PC-3 (cell line): Measurements from ENCODE around the gene EMP2.

Experiments
- EZH2 ChIP-seq: fragments of 300-600 bp; sonication (generic); IDR thresholded peaks from one replicate; pipeline ENCODE4 v1.6.1; 2017; ENCODE audit warnings: antibody characterized with exemption, mild to moderate bottlenecking, low read length; ENCODE audit not compliant: unreplicated experiment
- EZH2phosphoT487 ChIP-seq: fragments of 300-600 bp; sonication (generic); IDR thresholded peaks from 2 replicates; pipeline ENCODE4 v1.6.1; 2018; ENCODE audit warnings: mild to moderate bottlenecking, antibody characterized with exemption, low read length, borderline replicate concordance
- TF ChIP-seq, protein P1 (sequence below): fragments of 300-600 bp; sonication (generic); conservative IDR thresholded peaks from 2 replicates; pipeline ENCODE4 v1.5.1; 2017; ENCODE audit warnings: antibody characterized with exemption, low read depth, mild to moderate bottlenecking, low read length

DNA sequence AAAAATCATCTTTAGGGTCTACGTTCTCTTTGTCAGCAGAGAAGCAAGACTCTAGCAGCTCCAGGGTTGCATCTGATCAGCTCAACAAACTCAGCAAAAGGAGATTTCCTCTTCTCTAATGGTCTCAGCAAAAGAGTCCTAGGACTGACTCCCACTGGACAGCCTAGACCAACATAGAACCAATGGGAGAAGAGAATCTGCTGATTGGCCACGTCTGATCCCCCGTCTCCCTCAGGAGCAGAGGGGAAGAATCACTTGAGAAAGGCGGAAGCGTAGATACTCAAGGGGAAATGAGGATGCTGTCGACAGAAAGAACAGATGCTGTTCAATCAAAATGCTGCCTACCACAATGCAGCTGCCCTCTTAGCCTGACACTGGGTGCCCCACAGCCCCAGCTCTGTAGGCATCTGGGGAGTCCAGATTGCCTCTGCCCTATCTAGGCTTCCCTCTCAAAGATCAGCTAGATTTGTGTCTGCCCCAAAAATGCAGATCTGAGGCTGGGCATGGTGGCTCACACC is 31.5 kb upstream of the EMP2 start:
- TF ChIP-seq EZH2 (no peak), EZH2phosphoT487 (no peak)
- TF ChIP-seq, protein P1, sequence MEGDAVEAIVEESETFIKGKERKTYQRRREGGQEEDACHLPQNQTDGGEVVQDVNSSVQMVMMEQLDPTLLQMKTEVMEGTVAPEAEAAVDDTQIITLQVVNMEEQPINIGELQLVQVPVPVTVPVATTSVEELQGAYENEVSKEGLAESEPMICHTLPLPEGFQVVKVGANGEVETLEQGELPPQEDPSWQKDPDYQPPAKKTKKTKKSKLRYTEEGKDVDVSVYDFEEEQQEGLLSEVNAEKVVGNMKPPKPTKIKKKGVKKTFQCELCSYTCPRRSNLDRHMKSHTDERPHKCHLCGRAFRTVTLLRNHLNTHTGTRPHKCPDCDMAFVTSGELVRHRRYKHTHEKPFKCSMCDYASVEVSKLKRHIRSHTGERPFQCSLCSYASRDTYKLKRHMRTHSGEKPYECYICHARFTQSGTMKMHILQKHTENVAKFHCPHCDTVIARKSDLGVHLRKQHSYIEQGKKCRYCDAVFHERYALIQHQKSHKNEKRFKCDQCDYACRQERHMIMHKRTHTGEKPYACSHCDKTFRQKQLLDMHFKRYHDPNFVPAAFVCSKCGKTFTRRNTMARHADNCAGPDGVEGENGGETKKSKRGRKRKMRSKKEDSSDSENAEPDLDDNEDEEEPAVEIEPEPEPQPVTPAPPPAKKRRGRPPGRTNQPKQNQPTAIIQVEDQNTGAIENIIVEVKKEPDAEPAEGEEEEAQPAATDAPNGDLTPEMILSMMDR, result no peak
